HL-60 (cell line): ENCODE measurements around the gene OSBPL2.

ENCODE experiments used
- DNase-seq, 2 experiments: peaks; one replicate each; pipeline ENCODE4 v3.0.0-alpha.2; 2010 to 2020; ENCODE audit warnings: low read depth in 1 of 2, low spot score in 1 of 2
- H3K27ac ChIP-seq: fragments of 250-450 bp; sonication (Bioruptor Pico); replicated peaks from 2 replicates; pipeline ENCODE4 v1.5.1; 2020; ENCODE audit warnings: mild to moderate bottlenecking, moderate library complexity
- H3K27me3 ChIP-seq: fragments of 250-450 bp; sonication (Bioruptor Pico); 2 replicates; pipeline ENCODE4 v1.5.1; 2021; ENCODE audit warnings: mild to moderate bottlenecking, moderate library complexity; ENCODE audit not compliant: insufficient read depth, poor library complexity, severe bottlenecking
- H3K4me3 ChIP-seq: replicated peaks from 2 replicates; pipeline ENCODE4 v1.5.1; 2011; ENCODE audit warnings: mild to moderate bottlenecking, control low read depth, low read length; ENCODE audit not compliant: insufficient read depth
- GABPA ChIP-seq: IDR thresholded peaks from 2 replicates; pipeline ENCODE4 v1.6.1; 2012; ENCODE audit warnings: low read depth
- POLR2AphosphoS5 ChIP-seq: IDR thresholded peaks from 2 replicates; pipeline ENCODE4 v1.6.1; 2012; ENCODE audit warnings: low read depth
- SPI1 ChIP-seq: IDR thresholded peaks from 2 replicates; pipeline ENCODE4 v1.6.1; 2012; ENCODE audit warnings: low read depth, mild to moderate bottlenecking, borderline replicate concordance
- TF ChIP-seq, protein P1 (sequence below): IDR thresholded peaks from 2 replicates; pipeline ENCODE4 v1.6.1; 2012; ENCODE audit warnings: low read depth; ENCODE audit not compliant: insufficient replicate concordance
- TF ChIP-seq, protein P2 (sequence below): IDR thresholded peaks from one replicate; pipeline ENCODE4 v1.5.1; 2011; ENCODE audit warnings: low read length, control low read depth, inconsistent platforms; ENCODE audit not compliant: insufficient read depth

OSBPL2 gene

DNA sequence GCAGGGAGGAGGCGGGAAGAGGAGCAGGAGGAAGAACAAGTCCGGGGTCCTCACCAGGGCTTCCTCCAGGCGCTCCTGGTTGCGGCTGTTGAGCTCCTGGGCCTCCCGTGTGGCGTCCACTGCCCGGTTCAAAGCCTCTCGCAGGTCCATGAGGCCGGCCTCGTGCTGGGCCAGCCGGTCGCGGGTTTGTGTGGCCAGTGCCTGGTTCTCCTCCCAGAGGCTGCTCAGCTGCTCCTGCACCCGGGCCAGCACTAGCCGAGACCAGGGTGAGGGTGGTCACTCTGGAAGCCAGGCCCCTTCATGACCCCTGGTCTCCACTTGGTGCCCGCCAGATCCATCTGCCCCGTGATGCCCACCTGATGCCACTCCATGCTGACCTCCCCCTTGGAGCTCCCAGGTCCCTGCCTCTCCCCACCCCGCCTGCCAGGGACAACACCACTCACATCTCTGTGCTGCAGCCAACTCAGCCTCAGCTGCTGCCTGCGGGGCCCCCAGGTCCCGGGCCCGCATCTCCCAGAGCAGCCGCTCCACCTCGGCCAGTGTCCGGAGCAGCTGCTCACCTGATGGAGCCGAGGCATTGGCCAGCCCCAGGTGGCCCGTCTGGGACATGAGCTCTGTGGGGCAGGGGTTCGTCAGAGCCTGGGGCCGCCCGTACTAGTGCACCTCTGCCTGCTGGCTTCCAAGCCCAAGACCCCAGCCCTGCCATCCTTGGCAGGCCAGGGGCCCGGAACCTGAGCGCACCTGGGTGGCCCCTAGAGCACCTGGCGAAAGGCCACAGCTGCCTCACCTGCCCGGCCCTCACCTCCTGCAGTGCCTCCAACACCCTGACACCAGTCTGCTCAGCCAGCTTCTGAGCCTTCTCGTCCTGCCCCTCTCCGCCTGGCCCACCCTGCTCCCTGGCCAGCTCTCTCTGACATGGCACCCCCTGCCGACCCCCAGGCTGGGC lies 80.4 kb downstream of the OSBPL2 start:
- no peak overlapping the region for H3K27ac ChIP-seq
- no peaks in the 10 kb centered on the region for H3K27me3 ChIP-seq
- no peak for DNase-seq

DNA sequence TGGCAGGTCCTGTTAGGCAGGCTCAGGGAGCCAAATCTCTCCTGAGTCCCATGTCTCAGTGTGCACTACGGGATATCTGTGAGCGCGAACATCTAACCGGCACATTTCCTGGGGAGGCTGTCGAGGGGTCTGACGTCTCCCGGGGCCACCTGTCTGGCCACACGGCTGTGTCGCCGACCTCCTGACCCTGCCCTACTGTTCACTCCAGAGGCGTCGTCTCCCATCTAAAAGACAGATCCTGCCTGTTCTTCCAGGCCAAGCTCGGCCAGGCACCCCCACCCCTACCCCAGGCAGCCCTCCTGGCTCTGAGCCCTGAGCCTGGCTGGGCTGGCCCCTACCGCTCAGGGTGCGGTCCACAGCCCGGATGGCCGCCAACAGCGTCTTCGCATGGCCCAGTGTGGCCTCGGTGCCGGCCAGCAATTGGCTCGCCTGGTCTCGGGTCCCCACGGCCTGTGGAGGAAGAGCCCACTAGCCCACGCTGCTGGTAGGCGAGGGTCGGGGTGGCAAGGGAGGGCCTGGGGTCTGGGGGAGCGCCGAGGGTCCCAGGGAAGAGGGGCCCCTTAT lies 81.1 kb downstream of the OSBPL2 start:
- DNase-seq, result no peak
- Histone ChIP-seq H3K4me3 (no peak overlapping the region), H3K27me3 (no peaks in the 10 kb centered on the region), H3K27ac (no peak overlapping the region)
- TF ChIP-seq, protein P1, sequence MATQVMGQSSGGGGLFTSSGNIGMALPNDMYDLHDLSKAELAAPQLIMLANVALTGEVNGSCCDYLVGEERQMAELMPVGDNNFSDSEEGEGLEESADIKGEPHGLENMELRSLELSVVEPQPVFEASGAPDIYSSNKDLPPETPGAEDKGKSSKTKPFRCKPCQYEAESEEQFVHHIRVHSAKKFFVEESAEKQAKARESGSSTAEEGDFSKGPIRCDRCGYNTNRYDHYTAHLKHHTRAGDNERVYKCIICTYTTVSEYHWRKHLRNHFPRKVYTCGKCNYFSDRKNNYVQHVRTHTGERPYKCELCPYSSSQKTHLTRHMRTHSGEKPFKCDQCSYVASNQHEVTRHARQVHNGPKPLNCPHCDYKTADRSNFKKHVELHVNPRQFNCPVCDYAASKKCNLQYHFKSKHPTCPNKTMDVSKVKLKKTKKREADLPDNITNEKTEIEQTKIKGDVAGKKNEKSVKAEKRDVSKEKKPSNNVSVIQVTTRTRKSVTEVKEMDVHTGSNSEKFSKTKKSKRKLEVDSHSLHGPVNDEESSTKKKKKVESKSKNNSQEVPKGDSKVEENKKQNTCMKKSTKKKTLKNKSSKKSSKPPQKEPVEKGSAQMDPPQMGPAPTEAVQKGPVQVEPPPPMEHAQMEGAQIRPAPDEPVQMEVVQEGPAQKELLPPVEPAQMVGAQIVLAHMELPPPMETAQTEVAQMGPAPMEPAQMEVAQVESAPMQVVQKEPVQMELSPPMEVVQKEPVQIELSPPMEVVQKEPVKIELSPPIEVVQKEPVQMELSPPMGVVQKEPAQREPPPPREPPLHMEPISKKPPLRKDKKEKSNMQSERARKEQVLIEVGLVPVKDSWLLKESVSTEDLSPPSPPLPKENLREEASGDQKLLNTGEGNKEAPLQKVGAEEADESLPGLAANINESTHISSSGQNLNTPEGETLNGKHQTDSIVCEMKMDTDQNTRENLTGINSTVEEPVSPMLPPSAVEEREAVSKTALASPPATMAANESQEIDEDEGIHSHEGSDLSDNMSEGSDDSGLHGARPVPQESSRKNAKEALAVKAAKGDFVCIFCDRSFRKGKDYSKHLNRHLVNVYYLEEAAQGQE, result no peak
- TF ChIP-seq GABPA (no peak), SPI1 (no peak), POLR2AphosphoS5 (no peak)
- TF ChIP-seq, protein P2, sequence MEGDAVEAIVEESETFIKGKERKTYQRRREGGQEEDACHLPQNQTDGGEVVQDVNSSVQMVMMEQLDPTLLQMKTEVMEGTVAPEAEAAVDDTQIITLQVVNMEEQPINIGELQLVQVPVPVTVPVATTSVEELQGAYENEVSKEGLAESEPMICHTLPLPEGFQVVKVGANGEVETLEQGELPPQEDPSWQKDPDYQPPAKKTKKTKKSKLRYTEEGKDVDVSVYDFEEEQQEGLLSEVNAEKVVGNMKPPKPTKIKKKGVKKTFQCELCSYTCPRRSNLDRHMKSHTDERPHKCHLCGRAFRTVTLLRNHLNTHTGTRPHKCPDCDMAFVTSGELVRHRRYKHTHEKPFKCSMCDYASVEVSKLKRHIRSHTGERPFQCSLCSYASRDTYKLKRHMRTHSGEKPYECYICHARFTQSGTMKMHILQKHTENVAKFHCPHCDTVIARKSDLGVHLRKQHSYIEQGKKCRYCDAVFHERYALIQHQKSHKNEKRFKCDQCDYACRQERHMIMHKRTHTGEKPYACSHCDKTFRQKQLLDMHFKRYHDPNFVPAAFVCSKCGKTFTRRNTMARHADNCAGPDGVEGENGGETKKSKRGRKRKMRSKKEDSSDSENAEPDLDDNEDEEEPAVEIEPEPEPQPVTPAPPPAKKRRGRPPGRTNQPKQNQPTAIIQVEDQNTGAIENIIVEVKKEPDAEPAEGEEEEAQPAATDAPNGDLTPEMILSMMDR, result no peak

More for the DNA sequence above, 80.4 kb downstream of the OSBPL2 start:
- no peak for TF ChIP-seq POLR2AphosphoS5
- TF ChIP-seq, protein P2, result no peak
- H3K4me3 ChIP-seq, result no peak overlapping the region

DNA sequence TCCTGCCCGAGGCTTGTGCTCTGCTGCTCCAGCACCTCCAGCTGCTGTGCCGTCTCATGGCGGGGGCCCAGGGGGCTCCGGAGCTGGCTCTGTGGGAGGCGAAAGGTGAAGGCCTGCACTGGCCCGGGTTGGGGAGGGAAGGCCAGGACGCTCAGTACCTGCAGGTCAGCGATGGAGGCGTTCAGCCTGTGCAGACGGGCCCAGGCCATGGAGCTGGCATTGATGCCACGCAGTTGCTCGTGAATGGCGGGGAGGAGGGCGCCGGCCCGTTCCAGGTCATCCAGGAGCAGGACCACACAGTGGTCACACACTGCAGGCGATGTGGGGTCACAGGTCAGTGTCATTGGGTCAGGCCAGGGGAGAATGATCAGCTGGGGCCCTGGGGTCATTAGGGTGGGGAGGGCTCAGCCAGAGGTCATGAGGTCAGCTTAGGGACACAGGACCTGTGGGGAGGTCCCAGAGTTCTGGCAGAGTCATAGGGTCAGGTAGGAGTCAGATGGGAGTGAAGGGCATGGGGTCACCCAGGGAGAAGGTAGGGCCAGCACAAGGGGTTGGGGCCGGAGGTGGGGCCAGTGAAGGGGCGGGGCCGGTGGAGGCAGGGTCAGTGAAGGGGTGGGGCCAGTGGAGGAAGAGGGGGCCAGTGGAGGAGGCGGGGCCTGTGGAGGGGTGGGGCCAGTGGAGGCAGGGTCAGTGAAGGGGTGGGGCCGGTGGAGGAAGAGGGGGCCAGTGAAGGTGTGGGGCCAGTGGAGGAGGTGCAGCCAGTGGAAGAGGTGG lies 82.4 kb downstream of the OSBPL2 start:
- TF ChIP-seq, protein P1, result no peak
- no peak for TF ChIP-seq SPI1
- TF ChIP-seq, protein P2, result no peak
- no peak for TF ChIP-seq GABPA
- TF ChIP-seq POLR2AphosphoS5, result no peak
- Histone ChIP-seq H3K4me3 (no peak overlapping the region), H3K27ac (no peak overlapping the region), H3K27me3 (no peaks in the 10 kb centered on the region)
- no peak for DNase-seq
